ENCODE results near the gene PGAP2. TPM values are rescaled to one million over a fixed set of nuclear protein-coding genes. Genes with fewer than 3 reads are reported as not detected.
"Not testable (repeated sequence)": the region's sequence is repeated elsewhere in the genome, so short reads cannot be mapped to it uniquely, and the experiment has no call there.

The PGAP2 gene
- total RNA-seq, 1 donor from 2014 or later, result 7.1 TPM

DNA sequence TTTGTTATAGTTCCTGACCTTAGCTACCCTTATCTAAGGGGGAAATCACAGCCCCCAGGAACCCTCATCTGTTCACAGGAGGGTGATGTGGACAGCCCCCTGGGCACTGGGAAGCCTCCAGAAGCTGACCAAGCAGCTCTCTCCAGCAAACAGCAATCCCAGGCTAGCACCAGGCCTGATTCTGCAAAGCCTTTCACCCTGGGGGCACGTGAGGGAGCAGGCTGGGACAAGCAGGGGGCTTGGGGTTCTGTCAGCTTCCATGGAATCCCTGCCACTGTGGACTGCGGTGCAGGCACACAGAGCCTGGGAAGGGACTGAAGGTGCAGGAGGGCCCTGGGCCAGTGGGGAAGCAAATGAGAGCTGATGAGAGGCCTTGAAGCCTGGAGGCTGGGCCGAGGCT, 2.1 kb downstream of the PGAP2 start:
- H3K36me3 ChIP-seq, result no peaks in the 10 kb centered on the region
- TF ChIP-seq, protein P1, sequence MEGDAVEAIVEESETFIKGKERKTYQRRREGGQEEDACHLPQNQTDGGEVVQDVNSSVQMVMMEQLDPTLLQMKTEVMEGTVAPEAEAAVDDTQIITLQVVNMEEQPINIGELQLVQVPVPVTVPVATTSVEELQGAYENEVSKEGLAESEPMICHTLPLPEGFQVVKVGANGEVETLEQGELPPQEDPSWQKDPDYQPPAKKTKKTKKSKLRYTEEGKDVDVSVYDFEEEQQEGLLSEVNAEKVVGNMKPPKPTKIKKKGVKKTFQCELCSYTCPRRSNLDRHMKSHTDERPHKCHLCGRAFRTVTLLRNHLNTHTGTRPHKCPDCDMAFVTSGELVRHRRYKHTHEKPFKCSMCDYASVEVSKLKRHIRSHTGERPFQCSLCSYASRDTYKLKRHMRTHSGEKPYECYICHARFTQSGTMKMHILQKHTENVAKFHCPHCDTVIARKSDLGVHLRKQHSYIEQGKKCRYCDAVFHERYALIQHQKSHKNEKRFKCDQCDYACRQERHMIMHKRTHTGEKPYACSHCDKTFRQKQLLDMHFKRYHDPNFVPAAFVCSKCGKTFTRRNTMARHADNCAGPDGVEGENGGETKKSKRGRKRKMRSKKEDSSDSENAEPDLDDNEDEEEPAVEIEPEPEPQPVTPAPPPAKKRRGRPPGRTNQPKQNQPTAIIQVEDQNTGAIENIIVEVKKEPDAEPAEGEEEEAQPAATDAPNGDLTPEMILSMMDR (IDR thresholded peaks at IDR 0.05), result no peak
- H3K27ac ChIP-seq, result no peak overlapping the region
- H3K27me3 ChIP-seq, result no peaks in the 10 kb centered on the region
- H3K4me3 ChIP-seq, result no peak overlapping the region
- no peak for DNase-seq (ENCODE audit: low spot score in 2 of 2)
- intact Hi-C loops (cut with DNase I), result no loop called here
- H3K9me3 ChIP-seq, result no peaks in the 10 kb centered on the region
- H3K4me1 ChIP-seq, result peaks cover 3 to 4% of the 10 kb centered on the region in 2 donors

DNA sequence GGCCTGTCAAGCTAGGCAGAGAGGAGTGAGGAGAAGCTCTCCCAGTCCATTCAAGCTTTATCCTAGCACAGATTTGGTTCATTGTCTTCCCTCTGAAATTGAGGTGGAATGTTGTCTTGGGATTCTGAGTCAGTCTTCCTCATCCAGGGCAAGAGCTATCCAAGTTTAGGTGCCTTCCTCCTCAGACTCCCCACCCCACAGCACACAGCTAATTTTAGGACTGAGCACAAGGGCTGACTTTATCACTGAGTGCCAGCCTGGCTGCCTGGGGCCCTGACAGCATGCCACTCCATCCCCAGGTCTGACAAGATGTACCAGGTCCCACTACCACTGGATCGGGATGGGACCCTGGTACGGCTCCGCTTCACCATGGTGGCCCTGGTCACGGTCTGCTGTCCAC, 2.6 kb downstream of the PGAP2 start:
- TF ChIP-seq, protein P1 (IDR thresholded peaks at IDR 0.05), result no peak
- H3K27me3 ChIP-seq, result no peaks in the 10 kb centered on the region
- H3K9me3 ChIP-seq, result no peaks in the 10 kb centered on the region
- intact Hi-C loops (cut with DNase I), result no loop called here
- H3K27ac ChIP-seq, result no peak overlapping the region
- no peak for DNase-seq (ENCODE audit: low spot score in 2 of 2)
- no peaks in the 10 kb centered on the region for H3K36me3 ChIP-seq
- H3K4me3 ChIP-seq, result no peak overlapping the region
- H3K4me1 ChIP-seq, result peaks cover 3 to 4% of the 10 kb centered on the region in 2 donors

GRCh38 chr11:3814832-3815231, 6.5 kb downstream of the PGAP2 start:
- H3K4me3 ChIP-seq; H3K36me3 ChIP-seq; H3K9me3 ChIP-seq; intact Hi-C loops (cut with DNase I); DNase-seq (ENCODE audit: low spot score in 2 of 2); H3K27ac ChIP-seq; H3K4me1 ChIP-seq; H3K27me3 ChIP-seq: not testable (repeated sequence)

- TF ChIP-seq, protein P1 (IDR thresholded peaks at IDR 0.05), result no peak
- Histone ChIP-seq H3K9me3 (no peaks in the 10 kb centered on the region), H3K36me3 (no peaks in the 10 kb centered on the region), H3K4me3 (no peak overlapping the region), H3K4me1 (no peaks in the 10 kb centered on the region), H3K27me3 (no peaks in the 10 kb centered on the region), H3K27ac (no peak overlapping the region)
- intact Hi-C loops (cut with DNase I), result no loop called here
- DNase-seq (ENCODE audit: low spot score in 2 of 2), result no peak
Observed at GRCh38 chr11:3815845-3816244, 7.5 kb downstream of the PGAP2 start.

DNA sequence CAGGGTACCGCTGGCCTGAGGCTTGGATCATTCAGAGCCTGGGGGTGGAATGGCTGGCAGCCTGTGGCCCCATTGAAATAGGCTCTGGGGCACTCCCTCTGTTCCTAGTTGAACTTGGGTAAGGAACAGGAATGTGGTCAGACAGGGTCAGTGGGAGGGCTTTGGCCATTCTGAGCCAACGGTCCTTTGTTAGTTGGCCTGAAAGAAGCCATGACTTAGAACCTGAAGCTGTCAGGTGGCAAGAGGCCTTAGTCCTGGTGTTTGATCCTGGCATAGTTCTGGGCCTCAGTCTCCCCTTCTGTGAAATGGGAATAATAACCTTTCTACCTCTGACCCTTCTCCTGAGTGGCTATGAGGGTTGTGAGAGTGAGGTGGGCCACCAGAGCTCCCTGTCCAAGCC, 8.3 kb downstream of the PGAP2 start:
- TF ChIP-seq, protein P1 (IDR thresholded peaks at IDR 0.05), result no peak
- intact Hi-C loops (cut with DNase I), result no loop called here
- no peaks in the 10 kb centered on the region for H3K36me3 ChIP-seq
- no peak overlapping the region for H3K27ac ChIP-seq
- H3K9me3 ChIP-seq, result no peaks in the 10 kb centered on the region
- no peak for DNase-seq (ENCODE audit: low spot score in 2 of 2)
- H3K4me3 ChIP-seq, result no peak overlapping the region
- no peaks in the 10 kb centered on the region for H3K27me3 ChIP-seq
- H3K4me1 ChIP-seq, result no peaks in the 10 kb centered on the region

DNA sequence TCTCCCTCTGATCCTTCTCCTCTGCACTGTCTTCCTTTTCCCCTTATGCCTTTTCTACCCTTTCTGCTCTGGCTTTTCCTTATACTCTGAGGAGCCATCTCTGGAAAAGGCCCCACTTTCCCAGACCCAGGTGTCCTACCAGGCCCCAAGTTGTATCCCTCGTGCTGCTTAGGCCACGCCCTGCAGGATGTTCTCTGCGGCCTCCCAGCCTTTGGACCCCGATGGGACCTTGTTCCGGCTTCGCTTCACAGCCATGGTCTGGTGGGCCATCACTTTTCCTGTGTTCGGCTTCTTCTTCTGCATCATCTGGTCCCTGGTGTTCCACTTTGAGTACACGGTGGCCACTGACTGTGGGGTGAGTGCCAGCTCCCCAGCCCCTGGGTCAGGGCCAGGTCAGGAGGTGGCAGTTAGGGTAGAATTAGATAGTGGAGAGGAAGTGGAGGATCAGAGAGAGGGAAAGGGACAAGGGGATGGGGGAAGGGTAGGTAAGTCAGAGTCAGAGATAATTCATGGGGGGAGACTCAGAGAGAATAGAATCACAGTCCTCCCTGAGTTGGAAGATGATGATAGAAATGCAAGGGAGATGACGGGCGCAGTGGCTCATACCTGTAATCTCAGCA, 8.9 kb downstream of the PGAP2 start:
- Histone ChIP-seq H3K27me3 (no peaks in the 10 kb centered on the region), H3K9me3 (no peaks in the 10 kb centered on the region), H3K27ac (no peak overlapping the region), H3K4me1 (no peaks in the 10 kb centered on the region), H3K36me3 (no peaks in the 10 kb centered on the region), H3K4me3 (no peak overlapping the region)
- intact Hi-C loops (cut with DNase I), result no loop called here
- TF ChIP-seq, protein P1 (IDR thresholded peaks at IDR 0.05), result no peak
- no peak for DNase-seq (ENCODE audit: low spot score in 2 of 2)
